ENCODE data around the gene OTUB2.

The OTUB2 gene

DNA sequence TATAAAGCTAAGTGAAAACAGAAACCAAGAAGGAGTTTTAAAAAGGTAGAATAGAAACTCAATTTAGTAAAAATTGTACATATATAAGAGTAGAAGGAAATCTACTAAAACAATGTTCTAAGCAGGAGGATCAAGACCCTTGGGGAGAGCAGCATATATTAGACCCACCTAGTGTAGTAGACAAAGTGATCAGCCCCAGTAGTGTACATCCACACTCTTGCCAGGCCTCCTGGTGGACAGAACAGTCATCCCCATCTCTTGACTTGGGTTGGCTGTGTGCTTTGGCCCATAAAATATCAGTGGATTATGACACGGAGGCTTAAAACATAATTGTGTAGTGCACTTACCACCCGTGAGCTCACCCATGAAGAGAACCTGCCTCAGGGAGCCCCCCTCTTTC is 10.9 kb upstream of the OTUB2 start:
- FAIRE-seq (no peak), DNase-seq (ENCODE audit: insufficient read length, low spot score) (no peak)
- TF ChIP-seq TAF1 (IDR thresholded peaks at IDR 0.05; ENCODE audit: low read depth, low read length) = no peak
- no peak for TF ChIP-seq POLR2AphosphoS5 (IDR thresholded peaks at IDR 0.05; ENCODE audit: low read depth, low read length)
- TF ChIP-seq POU2F2 (IDR thresholded peaks at IDR 0.05; ENCODE audit: low read depth, low read length) = no peak
- TF ChIP-seq SPI1 (IDR thresholded peaks at IDR 0.05; ENCODE audit: low read depth, low read length) = no peak
- no peak for TF ChIP-seq POLR2A (IDR thresholded peaks at IDR 0.05; ENCODE audit: low read depth, low read length)
- no peak for TF ChIP-seq PAX5 (IDR thresholded peaks at IDR 0.05; ENCODE audit: insufficient read depth, low read length, severe bottlenecking)

DNA sequence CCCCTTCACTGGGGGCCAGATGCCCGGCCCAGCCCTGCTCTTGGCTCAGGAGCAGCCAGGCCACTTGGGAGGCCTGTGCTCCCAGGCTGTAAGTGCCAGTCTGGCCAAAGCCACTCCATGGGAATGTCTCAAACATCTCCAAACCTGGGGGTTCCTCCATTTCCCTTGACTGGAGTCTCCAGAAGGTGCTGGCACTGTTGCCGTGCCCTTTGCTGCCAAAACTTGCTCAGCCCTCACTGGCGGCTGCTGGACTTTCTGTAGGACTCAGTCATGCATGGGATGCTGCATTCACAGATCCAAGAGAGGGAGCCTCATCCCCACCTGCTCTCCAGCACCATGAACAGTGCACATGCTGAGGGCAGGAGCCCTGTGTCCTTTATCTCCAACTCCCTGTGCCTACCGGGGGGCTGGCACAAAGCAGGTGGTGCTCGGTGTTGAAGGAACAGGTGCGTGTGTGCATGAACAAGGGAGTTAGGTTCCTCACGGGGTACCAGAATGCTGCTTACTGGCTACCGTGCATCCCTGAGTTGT is 9.6 kb upstream of the OTUB2 start:
- DNase-seq (ENCODE audit: insufficient read length, low spot score) (no peak), FAIRE-seq (no peak)
- TF ChIP-seq POU2F2 (IDR thresholded peaks at IDR 0.05; ENCODE audit: low read depth, low read length) = no peak
- no peak for TF ChIP-seq TAF1 (IDR thresholded peaks at IDR 0.05; ENCODE audit: low read depth, low read length)
- TF ChIP-seq POLR2AphosphoS5 (IDR thresholded peaks at IDR 0.05; ENCODE audit: low read depth, low read length) = no peak
- no peak for TF ChIP-seq PAX5 (IDR thresholded peaks at IDR 0.05; ENCODE audit: insufficient read depth, low read length, severe bottlenecking)
- no peak for TF ChIP-seq POLR2A (IDR thresholded peaks at IDR 0.05; ENCODE audit: low read depth, low read length)
- no peak for TF ChIP-seq SPI1 (IDR thresholded peaks at IDR 0.05; ENCODE audit: low read depth, low read length)

DNA sequence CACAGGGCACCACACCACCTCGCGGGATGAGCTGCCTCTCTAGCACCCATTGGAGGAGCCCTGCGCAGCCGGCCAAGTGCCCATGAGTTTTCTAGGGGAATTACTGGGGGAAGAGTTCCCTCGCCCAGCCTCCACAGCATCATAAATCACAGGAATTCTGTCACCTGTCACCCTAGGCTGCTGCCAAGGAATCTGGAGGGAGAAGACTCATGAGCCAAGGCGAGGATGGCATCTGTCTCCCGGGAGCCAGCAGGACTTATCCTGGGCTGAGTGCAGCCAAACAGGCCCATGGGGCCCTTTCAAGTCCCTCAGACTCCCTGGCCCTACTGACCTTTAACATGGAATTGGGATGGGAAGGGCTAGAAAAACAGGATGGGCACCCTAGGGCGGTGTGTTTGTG is 7.8 kb upstream of the OTUB2 start:
- no peak for DNase-seq (ENCODE audit: insufficient read length, low spot score)
- no peak for FAIRE-seq
- TF ChIP-seq SPI1 (IDR thresholded peaks at IDR 0.05; ENCODE audit: low read depth, low read length) (no peak), PAX5 (IDR thresholded peaks at IDR 0.05; ENCODE audit: insufficient read depth, low read length, severe bottlenecking) (no peak), TAF1 (IDR thresholded peaks at IDR 0.05; ENCODE audit: low read depth, low read length) (no peak), POLR2A (IDR thresholded peaks at IDR 0.05; ENCODE audit: low read depth, low read length) (no peak), POLR2AphosphoS5 (IDR thresholded peaks at IDR 0.05; ENCODE audit: low read depth, low read length) (no peak), POU2F2 (IDR thresholded peaks at IDR 0.05; ENCODE audit: low read depth, low read length) (no peak)

DNA sequence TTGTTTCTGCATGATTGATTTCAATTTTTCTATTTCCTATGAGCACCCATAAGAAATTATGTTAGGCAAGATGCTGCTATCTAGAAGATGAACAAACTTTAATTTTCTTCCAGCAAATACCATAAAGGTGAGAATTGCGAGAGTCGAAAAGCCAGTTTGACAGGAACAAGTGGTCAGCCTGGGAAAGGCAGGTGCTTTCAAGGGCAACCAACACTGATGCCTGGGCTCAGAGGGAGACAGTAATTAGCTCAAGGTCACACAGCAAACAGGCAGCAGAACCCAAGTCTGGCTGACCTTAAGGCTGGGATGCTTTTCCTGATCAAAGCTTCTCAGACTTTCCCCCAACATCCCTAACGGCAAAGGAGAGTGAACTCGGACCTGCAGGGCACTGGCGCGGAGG is 6.8 kb upstream of the OTUB2 start:
- no peak for DNase-seq (ENCODE audit: insufficient read length, low spot score)
- TF ChIP-seq POLR2AphosphoS5 (IDR thresholded peaks at IDR 0.05; ENCODE audit: low read depth, low read length) (no peak), POU2F2 (IDR thresholded peaks at IDR 0.05; ENCODE audit: low read depth, low read length) (no peak), PAX5 (IDR thresholded peaks at IDR 0.05; ENCODE audit: insufficient read depth, low read length, severe bottlenecking) (no peak), POLR2A (IDR thresholded peaks at IDR 0.05; ENCODE audit: low read depth, low read length) (no peak), TAF1 (IDR thresholded peaks at IDR 0.05; ENCODE audit: low read depth, low read length) (no peak), SPI1 (IDR thresholded peaks at IDR 0.05; ENCODE audit: low read depth, low read length) (no peak)
- FAIRE-seq = no peak

DNA sequence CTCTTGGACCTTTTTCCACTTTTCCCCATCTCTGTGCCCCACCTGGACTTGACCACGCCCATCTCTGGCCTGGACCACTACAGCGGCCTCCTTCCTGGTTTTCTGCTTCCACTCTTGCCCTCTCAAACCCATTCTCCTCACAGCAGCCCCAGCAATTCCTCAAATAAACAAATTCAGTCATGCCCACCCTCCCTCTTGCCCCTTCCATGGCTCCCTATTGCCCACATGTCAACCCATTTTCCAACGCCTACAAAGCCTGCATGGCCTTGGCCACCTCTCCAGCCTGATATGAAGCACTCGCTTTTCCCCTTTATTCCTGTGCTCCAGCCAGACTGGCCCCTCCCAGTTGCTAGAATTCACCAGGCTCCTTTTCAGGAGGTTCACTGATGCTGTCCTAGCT is 5.9 kb upstream of the OTUB2 start:
- TF ChIP-seq SPI1 (IDR thresholded peaks at IDR 0.05; ENCODE audit: low read depth, low read length) (no peak), POLR2A (IDR thresholded peaks at IDR 0.05; ENCODE audit: low read depth, low read length) (no peak), TAF1 (IDR thresholded peaks at IDR 0.05; ENCODE audit: low read depth, low read length) (no peak), POU2F2 (IDR thresholded peaks at IDR 0.05; ENCODE audit: low read depth, low read length) (no peak), POLR2AphosphoS5 (IDR thresholded peaks at IDR 0.05; ENCODE audit: low read depth, low read length) (no peak), PAX5 (IDR thresholded peaks at IDR 0.05; ENCODE audit: insufficient read depth, low read length, severe bottlenecking) (no peak)
- DNase-seq (ENCODE audit: insufficient read length, low spot score) = no peak
- FAIRE-seq = no peak

DNA sequence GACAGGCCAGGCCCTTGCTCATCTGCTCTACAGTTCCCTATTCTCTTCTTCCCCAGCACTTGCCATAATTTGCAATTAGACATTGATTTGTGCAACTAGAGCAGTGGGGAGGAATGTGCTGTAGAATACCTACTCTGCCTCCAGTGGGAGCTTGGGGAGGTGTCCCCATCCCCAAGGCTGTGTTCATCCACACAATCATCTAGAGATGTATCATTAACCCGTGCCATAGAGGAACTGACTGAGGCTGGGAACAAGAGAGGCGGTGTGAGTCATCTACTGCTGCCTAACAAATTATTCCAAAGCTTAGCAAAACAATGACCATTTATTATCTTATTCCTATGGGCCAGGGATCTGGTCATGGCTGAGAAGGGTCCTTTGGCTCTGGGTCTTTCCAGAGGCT is 5.1 kb upstream of the OTUB2 start:
- no peak for TF ChIP-seq TAF1 (IDR thresholded peaks at IDR 0.05; ENCODE audit: low read depth, low read length)
- TF ChIP-seq PAX5 (IDR thresholded peaks at IDR 0.05; ENCODE audit: insufficient read depth, low read length, severe bottlenecking) = no peak
- no peak for TF ChIP-seq SPI1 (IDR thresholded peaks at IDR 0.05; ENCODE audit: low read depth, low read length)
- TF ChIP-seq POLR2AphosphoS5 (IDR thresholded peaks at IDR 0.05; ENCODE audit: low read depth, low read length) = no peak
- no peak for TF ChIP-seq POLR2A (IDR thresholded peaks at IDR 0.05; ENCODE audit: low read depth, low read length)
- no peak for TF ChIP-seq POU2F2 (IDR thresholded peaks at IDR 0.05; ENCODE audit: low read depth, low read length)
- DNase-seq (ENCODE audit: insufficient read length, low spot score) (no peak), FAIRE-seq (peak; percentile 48)

DNA sequence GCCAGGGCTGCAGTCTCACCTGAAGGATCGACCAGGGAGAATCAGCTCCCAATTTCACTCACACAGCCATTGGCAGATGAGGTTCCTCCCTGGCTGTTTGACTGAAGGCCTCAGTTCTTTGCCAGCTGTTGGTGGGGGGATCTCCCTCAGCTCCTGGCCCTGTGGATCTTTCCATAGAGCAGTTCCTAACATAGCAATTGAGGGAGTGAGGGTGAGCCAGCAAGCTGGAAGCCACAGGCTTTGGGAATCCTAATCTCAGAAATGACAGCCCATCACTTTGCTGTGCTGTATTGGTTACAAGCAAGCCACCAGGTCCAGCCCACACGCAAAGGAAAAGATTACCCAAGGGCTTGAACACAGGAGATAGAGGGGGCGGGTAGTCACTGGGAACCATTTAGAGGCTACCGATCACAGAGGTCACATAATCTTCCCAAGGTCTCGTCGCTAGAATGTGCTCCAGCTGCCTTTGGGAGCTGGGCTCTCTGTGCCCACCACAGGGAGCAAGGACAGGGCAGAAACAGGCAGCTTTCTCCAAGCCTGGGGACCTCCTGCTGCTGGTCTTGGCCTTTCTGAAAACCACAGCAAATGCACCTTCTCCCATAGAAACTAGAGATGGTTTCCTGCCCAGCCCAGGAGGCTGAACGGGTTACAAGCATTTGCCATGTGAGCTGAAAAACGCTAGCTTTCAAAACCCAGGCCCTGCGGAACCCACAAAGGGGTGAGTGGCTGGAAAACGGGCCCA is 4.6 kb upstream of the OTUB2 start:
- DNase-seq (ENCODE audit: insufficient read length, low spot score) (no peak), FAIRE-seq (peak; percentile 76)
- no peak for TF ChIP-seq SPI1 (IDR thresholded peaks at IDR 0.05; ENCODE audit: low read depth, low read length)
- TF ChIP-seq POLR2AphosphoS5 (IDR thresholded peaks at IDR 0.05; ENCODE audit: low read depth, low read length) = no peak
- no peak for TF ChIP-seq POU2F2 (IDR thresholded peaks at IDR 0.05; ENCODE audit: low read depth, low read length)

DNA sequence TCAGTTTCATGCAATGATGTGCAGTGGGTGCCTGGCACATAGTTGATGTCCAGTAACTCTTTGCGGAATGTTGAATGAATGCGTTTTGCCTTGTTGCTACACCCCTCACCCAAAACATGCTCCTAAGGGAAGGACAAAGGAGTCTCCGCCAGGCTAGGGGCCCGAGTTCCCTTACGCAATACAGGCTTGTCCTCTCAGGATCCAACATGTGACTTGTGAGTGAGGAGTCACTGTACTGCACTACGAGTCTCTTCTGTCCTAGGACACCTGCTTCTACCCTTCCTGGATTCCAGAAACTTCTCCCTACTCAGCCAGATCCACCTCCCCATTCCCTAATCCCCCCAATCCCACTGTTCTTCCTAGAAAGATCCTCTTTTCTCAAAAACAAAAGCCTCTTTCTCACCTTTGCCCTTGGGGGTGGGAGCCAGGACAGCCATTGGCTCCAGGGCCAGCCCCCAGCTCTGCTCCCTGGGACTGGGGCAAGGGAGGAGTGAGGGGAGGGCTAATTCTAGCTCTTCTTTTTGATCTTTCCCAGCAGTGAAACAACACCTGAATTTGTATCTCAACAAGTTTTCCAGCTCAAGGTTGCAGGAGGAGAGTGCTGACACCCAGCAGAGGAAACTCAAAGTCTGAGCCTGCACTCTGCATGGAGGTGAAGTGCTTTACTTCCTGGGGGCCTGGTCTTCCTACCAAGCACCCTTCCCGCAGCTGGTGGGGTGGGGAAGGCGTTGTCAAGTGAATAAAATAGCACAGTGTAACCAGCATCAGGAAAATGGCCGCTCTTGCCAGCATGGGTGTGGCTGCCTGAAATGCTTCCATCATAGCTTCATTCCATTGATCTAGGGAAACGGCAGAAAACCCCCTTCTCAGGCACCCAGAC is 3.4 kb upstream of the OTUB2 start:
- FAIRE-seq (no peak), DNase-seq (ENCODE audit: insufficient read length, low spot score) (no peak)
- TF ChIP-seq POLR2AphosphoS5 (IDR thresholded peaks at IDR 0.05; ENCODE audit: low read depth, low read length) (no peak), PAX5 (IDR thresholded peaks at IDR 0.05; ENCODE audit: insufficient read depth, low read length, severe bottlenecking) (no peak), POU2F2 (IDR thresholded peaks at IDR 0.05; ENCODE audit: low read depth, low read length) (no peak), POLR2A (IDR thresholded peaks at IDR 0.05; ENCODE audit: low read depth, low read length) (no peak), TAF1 (IDR thresholded peaks at IDR 0.05; ENCODE audit: low read depth, low read length) (no peak), SPI1 (IDR thresholded peaks at IDR 0.05; ENCODE audit: low read depth, low read length) (no peak)

DNA sequence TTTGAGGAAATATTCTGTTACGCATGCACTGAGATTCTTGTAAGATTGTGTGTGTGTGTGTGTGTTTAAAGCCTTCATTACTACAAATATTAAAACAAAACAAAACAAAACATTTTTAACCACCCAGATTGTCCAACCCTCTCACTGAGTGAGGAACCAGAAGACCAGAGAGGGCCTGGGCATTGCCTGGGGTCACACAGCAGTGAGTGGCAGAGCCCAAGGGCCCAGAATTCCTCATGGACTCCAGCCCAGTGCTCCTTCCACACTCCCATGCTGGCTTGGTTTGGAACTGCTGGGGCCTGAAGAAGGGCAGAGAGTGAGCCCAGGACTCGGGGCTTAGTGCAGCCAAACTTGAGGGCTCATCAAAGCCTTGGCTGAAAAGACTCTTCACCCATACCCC is 1.6 kb upstream of the OTUB2 start:
- TF ChIP-seq TAF1 (IDR thresholded peaks at IDR 0.05; ENCODE audit: low read depth, low read length) (no peak), POLR2AphosphoS5 (IDR thresholded peaks at IDR 0.05; ENCODE audit: low read depth, low read length) (no peak), PAX5 (IDR thresholded peaks at IDR 0.05; ENCODE audit: insufficient read depth, low read length, severe bottlenecking) (no peak), SPI1 (IDR thresholded peaks at IDR 0.05; ENCODE audit: low read depth, low read length) (no peak), POU2F2 (IDR thresholded peaks at IDR 0.05; ENCODE audit: low read depth, low read length) (no peak), POLR2A (IDR thresholded peaks at IDR 0.05; ENCODE audit: low read depth, low read length) (no peak)
- DNase-seq (ENCODE audit: insufficient read length, low spot score) = no peak
- no peak for FAIRE-seq
